Ramos (cell line): ENCODE measurements around the gene PPP1R7.

ENCODE experiments used
- in situ Hi-C: fragments of 300-500 bp; cut with MboI; formaldehyde crosslinking; loops from one replicate; pipeline ENCODE4 v1.14.3; 2022; ENCODE audit warnings: low sequenced_read_pairs; ENCODE audit not compliant: unreplicated experiment

The PPP1R7 gene

GRCh38 chr2:241224851-241225438, 74.7 kb downstream of the PPP1R7 start:
- in situ Hi-C loops = no loop called here

- in situ Hi-C loops = no loop called here
These were observed 75.3 kb downstream of the PPP1R7 start for GRCh38 chr2:241225545-241225944.

- in situ Hi-C loops = no loop called here
These were observed 75.7 kb downstream of the PPP1R7 start for GRCh38 chr2:241225983-241226382.

- in situ Hi-C loops = no loop called here
These were observed 76.7 kb downstream of the PPP1R7 start for GRCh38 chr2:241226723-241227572.

GRCh38 chr2:241227594-241227993, 77.3 kb downstream of the PPP1R7 start:
- in situ Hi-C loops = no loop called here

- in situ Hi-C loops = no loop called here
These were observed 78.0 kb downstream of the PPP1R7 start for GRCh38 chr2:241228081-241228859.

- in situ Hi-C loops = no loop called here
These were observed 78.7 kb downstream of the PPP1R7 start for GRCh38 chr2:241228860-241229516.

GRCh38 chr2:241229563-241230401, 79.5 kb downstream of the PPP1R7 start:
- in situ Hi-C loops = no loop called here

- in situ Hi-C loops = no loop called here
These were observed 80.2 kb downstream of the PPP1R7 start for GRCh38 chr2:241230435-241230834.

- in situ Hi-C loops = no loop called here
These were observed 82.7 kb downstream of the PPP1R7 start for GRCh38 chr2:241232736-241233575.
